Osteoblast (primary cell): ENCODE results near the gene FOXB1. TPM values are rescaled to one million over a fixed set of nuclear protein-coding genes. Genes with fewer than 3 reads are reported as not detected.

Experiments
- DNase-seq: peaks from one replicate; pipeline ENCODE4 v3.0.0; 2011; ENCODE audit warnings: low spot score, mixed read lengths; ENCODE audit not compliant: insufficient read length; ENCODE audit errors: missing footprints
- H2AFZ ChIP-seq: 2 replicates; pipeline ENCODE4 v1.6.0; 2011; ENCODE audit warnings: mild to moderate bottlenecking, low read length
- H3K27ac ChIP-seq: 2 replicates; pipeline ENCODE4 v1.5.1; 2011; ENCODE audit warnings: mild to moderate bottlenecking, low read depth, low read length, moderate library complexity
- H3K27me3 ChIP-seq: 2 replicates; pipeline ENCODE4 v1.6.0; 2012; ENCODE audit warnings: mild to moderate bottlenecking, control low read depth, inconsistent platforms, low read length, moderate library complexity; ENCODE audit not compliant: insufficient read depth
- H3K36me3 ChIP-seq: 2 replicates; pipeline ENCODE4 v1.5.1; 2011; ENCODE audit warnings: mild to moderate bottlenecking, low read length, control low read depth, moderate library complexity; ENCODE audit not compliant: insufficient read depth
- H3K4me1 ChIP-seq: 2 replicates; pipeline ENCODE4 v1.5.1; 2011; ENCODE audit warnings: mild to moderate bottlenecking, low read length, control low read depth, moderate library complexity; ENCODE audit not compliant: insufficient read depth
- H3K4me2 ChIP-seq: 2 replicates; pipeline ENCODE4 v1.6.0; 2011; ENCODE audit warnings: mild to moderate bottlenecking, low read length; ENCODE audit not compliant: insufficient read depth
- H3K4me3 ChIP-seq: fragments of 200-600 bp; sonication (generic); 3 replicates; pipeline ENCODE4 v1.5.1; 2012; ENCODE audit warnings: mild to moderate bottlenecking, low read length, inconsistent platforms; ENCODE audit not compliant: insufficient read depth
- H3K79me2 ChIP-seq: 2 replicates; pipeline ENCODE4 v1.6.0; 2012; ENCODE audit warnings: mild to moderate bottlenecking, low read length, control low read depth, inconsistent platforms; ENCODE audit not compliant: insufficient read depth
- H3K9me3 ChIP-seq: 2 replicates; pipeline ENCODE4 v1.5.1; 2011; ENCODE audit warnings: low read depth, low read length, control low read depth
- H4K20me1 ChIP-seq: 2 replicates; pipeline ENCODE4 v1.6.0; 2012; ENCODE audit warnings: mild to moderate bottlenecking, low read length, control low read depth; ENCODE audit not compliant: insufficient read depth
- CTCF ChIP-seq: IDR thresholded peaks from 2 replicates; pipeline ENCODE4 v1.5.1; 2011; ENCODE audit warnings: mild to moderate bottlenecking, low read depth, low read length, moderate library complexity; ENCODE audit errors: extremely low read depth
- total RNA-seq: library from RNA; depleted of rRNA; stranded (reverse); fragments of >200 nt; gene quantifications from 2 replicates; pipeline ENCODE4 v1.2.3, GENCODE V29; 2012

FOXB1 gene
- total RNA-seq, 1 donor = not detected

GRCh38 chr15:59963925-59964324 lies 40.2 kb upstream of the FOXB1 start:
- no peak overlapping the region for H3K27ac ChIP-seq
- DNase-seq = no peak
- H3K79me2 ChIP-seq = no peaks in the 10 kb centered on the region
- no peak overlapping the region for H2AFZ ChIP-seq
- no peak overlapping the region for H3K4me2 ChIP-seq
- H3K4me1 ChIP-seq = no peaks in the 10 kb centered on the region
- no peaks in the 10 kb centered on the region for H3K36me3 ChIP-seq
- H4K20me1 ChIP-seq = no peaks in the 10 kb centered on the region
- no peaks in the 10 kb centered on the region for H3K9me3 ChIP-seq
- no peak for TF ChIP-seq CTCF
- no peaks in the 10 kb centered on the region for H3K27me3 ChIP-seq
- H3K4me3 ChIP-seq = no peak overlapping the region

GRCh38 chr15:59965741-59966140 lies 38.4 kb upstream of the FOXB1 start:
- no peak for DNase-seq

GRCh38 chr15:59966262-59966661 lies 37.8 kb upstream of the FOXB1 start:
- no peaks in the 10 kb centered on the region for H4K20me1 ChIP-seq
- no peak overlapping the region for H3K4me2 ChIP-seq
- H3K9me3 ChIP-seq = no peaks in the 10 kb centered on the region
- no peaks in the 10 kb centered on the region for H3K36me3 ChIP-seq
- H3K27me3 ChIP-seq = no peaks in the 10 kb centered on the region
- H2AFZ ChIP-seq = no peak overlapping the region
- no peaks in the 10 kb centered on the region for H3K4me1 ChIP-seq
- no peak for DNase-seq
- TF ChIP-seq CTCF = no peak
- H3K27ac ChIP-seq = no peak overlapping the region
- no peaks in the 10 kb centered on the region for H3K79me2 ChIP-seq
- no peak overlapping the region for H3K4me3 ChIP-seq

More at GRCh38 chr15:59965741-59966140, 38.4 kb upstream of the FOXB1 start:
- Histone ChIP-seq H3K4me2 (no peak overlapping the region), H4K20me1 (no peaks in the 10 kb centered on the region), H2AFZ (no peak overlapping the region), H3K27ac (no peak overlapping the region), H3K4me1 (no peaks in the 10 kb centered on the region), H3K36me3 (no peaks in the 10 kb centered on the region), H3K27me3 (no peaks in the 10 kb centered on the region), H3K9me3 (no peaks in the 10 kb centered on the region), H3K79me2 (no peaks in the 10 kb centered on the region), H3K4me3 (no peak overlapping the region)
- TF ChIP-seq CTCF = no peak

- Histone ChIP-seq H3K27ac (no peak overlapping the region), H2AFZ (no peak overlapping the region), H3K36me3 (no peaks in the 10 kb centered on the region), H3K4me2 (no peak overlapping the region), H3K4me3 (no peak overlapping the region), H3K9me3 (no peaks in the 10 kb centered on the region), H3K79me2 (no peaks in the 10 kb centered on the region), H3K4me1 (no peaks in the 10 kb centered on the region), H3K27me3 (no peaks in the 10 kb centered on the region), H4K20me1 (no peaks in the 10 kb centered on the region)
- DNase-seq = no peak
- no peak for TF ChIP-seq CTCF
These were observed 35.8 kb upstream of the FOXB1 start for GRCh38 chr15:59968314-59968713.
